ENCODE measurements around the gene ADAM10. TPM values are rescaled to one million over a fixed set of nuclear protein-coding genes. Genes with fewer than 3 reads are reported as not detected.

The ADAM10 gene
- polyA plus RNA-seq, 3 donors = 227 to 249 (median 243) TPM

Other genes with a start within 250 kb of the ADAM10 start
- 10 to 100 TPM; 18.0 to 28.0 (median 26.4) TPM for gene MINDY2, start 21.6 kb upstream of the ADAM10 start, polyA plus RNA-seq (ENCODE audit: insufficient read length in 3 of 3)
- gene SLTM, start 184.0 kb upstream of the ADAM10 start, polyA plus RNA-seq (ENCODE audit: insufficient read length in 3 of 3) = 100 to 1,000 TPM; 123 to 176 (median 138) TPM
- gene RNF111, start 238.0 kb upstream of the ADAM10 start, polyA plus RNA-seq (ENCODE audit: insufficient read length in 3 of 3) = 10 to 100 TPM; 38.9 to 44.6 (median 40.9) TPM